Upper lobe of left lung (tissue), 4 donors: Measurements from ENCODE around the gene FOCAD.
"Not testable (repeated sequence)": the region's sequence is repeated elsewhere in the genome, so short reads cannot be mapped to it uniquely, and the experiment has no call there.

Experiments used
- CTCF ChIP-seq, 6 experiments: fragments of 450-650 bp in 4 of 6; fragments of 200-600 bp in 2 of 6; sonication (generic) in 2 of 6; IDR thresholded peaks; one replicate each; pipeline ENCODE4 v1.5.1; 2016 to 2019; ENCODE audit warnings: antibody characterized with exemption in 6 of 6
- EP300 ChIP-seq, 4 donors: sonication (generic); formaldehyde crosslinking; IDR thresholded peaks; one replicate each; pipeline ENCODE4 v1.5.1; 2017; ENCODE audit warnings: antibody characterized with exemption in 4 of 4, control low read depth in 2 of 4
- POLR2A ChIP-seq, 4 donors: fragments of 450-650 bp; IDR thresholded peaks; one replicate each; pipeline ENCODE4 v1.5.1; 2016 to 2017; ENCODE audit warnings: antibody characterized with exemption in 4 of 4, mild to moderate bottlenecking in 2 of 4

- not testable (repeated sequence) for TF ChIP-seq CTCF, POLR2A, EP300 (IDR thresholded peaks at IDR 0.05)
Observed at GRCh38 chr9:20658246-20658667, 25.8 kb upstream of the FOCAD start.
